GM12872 (cell line): ENCODE measurements around the gene USP21.

Source experiments
- CTCF ChIP-seq: IDR thresholded peaks from 3 replicates; pipeline ENCODE4 v1.5.1; 2011; ENCODE audit warnings: low read depth, mild to moderate bottlenecking, low read length, moderate library complexity; ENCODE audit not compliant: insufficient read depth

USP21 gene

GRCh38 chr1:161158316-161159010 is 837 bp upstream of the USP21 start:
- no peak for TF ChIP-seq CTCF

GRCh38 chr1:161159913-161160243 is 578 bp downstream of the USP21 start:
- no peak for TF ChIP-seq CTCF

- no peak for TF ChIP-seq CTCF
Measured at GRCh38 chr1:161160671-161161145, 1.4 kb downstream of the USP21 start.

- no peak for TF ChIP-seq CTCF
Measured at GRCh38 chr1:161161652-161162051, 2.4 kb downstream of the USP21 start.

GRCh38 chr1:161162052-161162451 is 2.8 kb downstream of the USP21 start:
- no peak for TF ChIP-seq CTCF

GRCh38 chr1:161162806-161163205 is 3.5 kb downstream of the USP21 start:
- no peak for TF ChIP-seq CTCF

- TF ChIP-seq CTCF, result no peak
Measured at GRCh38 chr1:161163793-161164192, 4.5 kb downstream of the USP21 start.
